Mucosa of rectum (tissue), 2 donors: ENCODE data around the gene COG1.

Source experiments
- H3K27ac ChIP-seq, 2 donors: one replicate each; pipeline ENCODE4 v1.7.0; 2013; ENCODE audit warnings: inconsistent platforms in 2 of 2, low read depth in 2 of 2, low read length in 2 of 2
- H3K27me3 ChIP-seq, 2 donors: one replicate each; pipeline ENCODE4 v1.7.0; 2013; ENCODE audit warnings: low read length in 2 of 2; ENCODE audit not compliant: control insufficient read depth in 2 of 2, insufficient read depth in 2 of 2
- H3K36me3 ChIP-seq, 2 donors: one replicate each; pipeline ENCODE4 v1.7.0; 2013; ENCODE audit warnings: low read length in 2 of 2; ENCODE audit not compliant: control insufficient read depth in 2 of 2, insufficient read depth in 2 of 2
- H3K4me1 ChIP-seq, 2 donors: one replicate each; pipeline ENCODE4 v1.7.0; 2013; ENCODE audit warnings: low read length in 2 of 2, mild to moderate bottlenecking in 1 of 2; ENCODE audit not compliant: control insufficient read depth in 2 of 2, insufficient read depth in 2 of 2
- H3K4me3 ChIP-seq, 2 donors: one replicate each; pipeline ENCODE4 v1.7.0; 2013; ENCODE audit warnings: low read length in 2 of 2
- H3K9ac ChIP-seq, 2 donors: one replicate each; pipeline ENCODE4 v1.7.0; 2013; ENCODE audit warnings: low read length in 2 of 2, low read depth in 1 of 2, mild to moderate bottlenecking in 1 of 2
- H3K9me3 ChIP-seq, 2 donors: one replicate each; pipeline ENCODE4 v1.7.0; 2013; ENCODE audit warnings: low read length in 2 of 2; ENCODE audit not compliant: control insufficient read depth in 2 of 2
- donor health status: healthy.
- donor health status: Normal muscosa, but diverticular disease.

COG1 gene

DNA sequence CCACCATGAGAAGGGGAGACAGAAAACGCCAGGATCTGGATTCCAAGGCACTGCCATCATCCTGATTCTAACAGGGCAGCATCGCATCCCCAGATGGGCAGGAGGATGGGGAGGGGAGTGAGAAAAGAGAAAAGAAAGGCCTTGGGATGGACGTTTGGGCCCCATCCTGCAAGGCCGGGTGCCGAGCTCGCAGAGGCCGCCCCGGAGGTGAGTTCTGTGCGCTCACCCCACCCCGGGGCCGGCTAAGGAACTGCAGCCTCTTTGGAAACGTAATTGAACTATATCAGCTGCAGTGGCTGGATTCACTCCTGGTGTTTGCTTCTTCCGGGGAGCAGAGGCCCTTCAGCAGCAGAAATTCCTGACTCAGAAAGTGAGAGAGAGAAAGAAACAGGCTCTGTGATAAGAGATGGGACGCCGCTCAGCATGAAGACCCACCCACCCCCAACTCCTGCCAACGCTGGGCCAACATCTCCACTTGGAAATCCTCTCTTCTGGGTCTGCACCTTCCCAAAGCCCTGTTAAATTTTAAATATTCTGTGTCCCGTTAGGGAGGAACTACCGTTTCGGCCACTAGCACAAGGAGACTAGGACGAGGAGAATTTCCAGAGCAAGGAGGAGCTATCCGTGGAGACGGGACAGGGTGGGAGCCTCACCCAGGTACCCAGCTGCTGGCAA, 36.6 kb upstream of the COG1 start:
- Histone ChIP-seq H3K4me3 (no peak overlapping the region), H3K27ac (no peak overlapping the region), H3K27me3 (peaks cover 10% of the 10 kb centered on the region in 2 donors), H3K9me3 (no peaks in the 10 kb centered on the region), H3K9ac (peak overlapping the region in 1 of 2 donors; percentile 26), H3K4me1 (no peaks in the 10 kb centered on the region), H3K36me3 (no peaks in the 10 kb centered on the region)

DNA sequence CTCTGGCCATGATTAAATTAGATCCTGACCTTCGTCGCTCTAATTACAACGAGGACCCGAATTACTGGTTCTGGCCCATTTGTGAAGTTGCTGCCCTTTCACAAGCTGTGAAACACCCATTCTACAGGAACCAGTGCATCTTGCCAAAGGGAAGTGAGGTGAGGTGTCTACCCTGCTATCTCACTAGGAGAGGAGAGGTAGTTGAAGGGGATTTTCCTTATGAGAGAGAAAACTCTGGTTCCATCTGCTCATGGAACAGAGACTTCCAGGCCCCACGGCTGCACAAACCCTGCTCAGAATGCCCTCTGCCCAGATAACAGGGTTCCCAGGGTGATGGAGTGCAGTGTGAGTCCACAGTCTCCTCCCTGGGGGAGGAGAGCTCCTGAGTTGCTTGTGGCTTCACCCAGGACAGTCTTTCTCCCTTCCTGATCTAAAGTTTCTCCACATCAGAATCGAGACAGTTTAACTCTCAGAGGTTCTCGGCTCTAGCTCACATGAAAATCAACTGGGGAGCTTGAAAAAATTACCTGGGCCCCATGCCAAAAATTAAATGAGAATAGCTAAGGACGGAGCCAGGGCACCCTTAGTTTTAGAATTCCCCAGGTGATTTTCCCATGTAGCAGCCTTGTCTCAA, 35.9 kb upstream of the COG1 start:
- Histone ChIP-seq H3K27ac (no peak overlapping the region), H3K36me3 (no peaks in the 10 kb centered on the region), H3K4me1 (no peaks in the 10 kb centered on the region), H3K4me3 (no peak overlapping the region), H3K9me3 (no peaks in the 10 kb centered on the region), H3K27me3 (peaks cover 10 to 14% of the 10 kb centered on the region in 2 donors), H3K9ac (no peak overlapping the region)

DNA sequence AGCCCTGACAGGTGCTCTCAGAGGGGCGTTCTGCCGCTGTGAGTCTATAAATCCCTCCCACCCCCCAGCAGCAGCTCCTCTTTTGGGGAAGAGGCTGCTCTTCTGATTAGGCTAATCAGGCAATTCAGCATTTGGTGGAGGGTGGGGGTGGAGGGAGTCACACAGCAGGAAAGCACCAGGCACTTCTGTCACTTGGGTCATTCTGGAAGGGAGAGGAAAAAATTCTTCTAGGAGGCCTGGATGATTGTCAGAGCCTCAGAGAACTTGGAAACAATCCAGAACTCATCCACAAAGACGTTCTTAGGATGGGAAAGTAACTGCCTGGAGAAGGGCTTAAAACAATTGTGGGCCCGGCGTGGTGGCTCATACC, 35.3 kb upstream of the COG1 start:
- Histone ChIP-seq H3K27me3 (peaks cover 10 to 14% of the 10 kb centered on the region in 2 donors), H3K27ac (no peak overlapping the region), H3K36me3 (no peaks in the 10 kb centered on the region)

DNA sequence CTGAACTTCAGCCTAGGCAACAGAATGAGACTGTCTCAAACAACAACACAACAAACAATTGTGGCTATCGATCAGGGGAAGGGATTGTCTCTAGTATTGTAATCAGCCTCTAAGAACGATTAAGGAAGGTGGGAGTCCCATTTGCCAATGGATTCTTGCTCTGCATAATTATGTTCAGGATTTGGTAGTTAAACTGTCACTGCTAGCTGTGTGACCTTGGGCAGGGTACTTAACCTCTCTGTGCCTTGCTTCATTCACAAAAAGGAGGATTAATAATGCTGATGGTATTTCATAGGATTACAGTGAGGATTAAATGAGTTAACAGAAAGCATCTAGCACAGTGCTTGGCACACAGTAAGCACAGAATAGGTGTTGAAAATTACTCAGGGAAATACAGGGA, 34.7 kb upstream of the COG1 start:
- no peak overlapping the region for H3K4me3 ChIP-seq
- peaks cover 15 to 18% of the 10 kb centered on the region in 2 donors for H3K27me3 ChIP-seq
- no peaks in the 10 kb centered on the region for H3K9me3 ChIP-seq
- H3K4me1 ChIP-seq: no peaks in the 10 kb centered on the region
- no peak overlapping the region for H3K9ac ChIP-seq
- no peaks in the 10 kb centered on the region for H3K36me3 ChIP-seq
- no peak overlapping the region for H3K27ac ChIP-seq

More for the DNA sequence above, 35.3 kb upstream of the COG1 start:
- H3K9me3 ChIP-seq: no peaks in the 10 kb centered on the region
- H3K4me1 ChIP-seq: no peaks in the 10 kb centered on the region
- H3K4me3 ChIP-seq: no peak overlapping the region
- no peak overlapping the region for H3K9ac ChIP-seq

DNA sequence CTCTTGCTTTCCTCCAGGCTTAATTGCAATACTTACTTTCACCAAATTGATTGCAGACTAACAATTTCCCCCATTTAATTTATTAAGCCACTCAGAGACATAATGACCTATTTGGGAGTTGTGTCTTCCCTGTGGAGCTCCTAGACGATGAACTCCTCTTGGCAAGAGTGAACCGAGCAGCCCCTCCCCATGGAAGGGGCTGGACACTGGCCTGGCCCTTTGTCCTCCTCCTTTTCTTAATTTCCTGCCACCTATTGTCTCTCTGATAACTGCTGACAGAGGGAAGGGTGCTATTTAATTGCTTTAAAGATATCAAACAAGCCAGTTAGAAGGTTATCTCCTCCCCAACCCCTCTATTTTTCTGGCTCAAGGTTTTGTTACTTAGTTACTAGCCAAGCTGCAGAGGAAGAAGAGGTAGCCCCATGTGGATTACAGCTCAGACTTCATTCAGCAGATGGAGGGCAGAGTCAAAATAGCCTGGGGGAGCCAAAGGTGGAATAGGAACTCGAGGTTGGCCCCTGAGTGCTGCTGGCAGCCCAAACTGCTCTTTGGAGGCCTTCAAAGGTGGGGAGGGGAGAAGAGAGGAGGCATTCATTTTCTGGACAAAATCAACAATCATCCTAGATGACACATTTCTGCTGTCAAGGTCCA, 31.8 kb upstream of the COG1 start:
- no peak overlapping the region for H3K4me3 ChIP-seq
- H3K4me1 ChIP-seq: peaks cover 0 to 9% of the 10 kb centered on the region in 2 donors
- H3K9ac ChIP-seq: no peak overlapping the region
- H3K36me3 ChIP-seq: no peaks in the 10 kb centered on the region
- no peaks in the 10 kb centered on the region for H3K9me3 ChIP-seq
- no peak overlapping the region for H3K27ac ChIP-seq
- H3K27me3 ChIP-seq: peaks cover 27 to 36% of the 10 kb centered on the region in 2 donors

DNA sequence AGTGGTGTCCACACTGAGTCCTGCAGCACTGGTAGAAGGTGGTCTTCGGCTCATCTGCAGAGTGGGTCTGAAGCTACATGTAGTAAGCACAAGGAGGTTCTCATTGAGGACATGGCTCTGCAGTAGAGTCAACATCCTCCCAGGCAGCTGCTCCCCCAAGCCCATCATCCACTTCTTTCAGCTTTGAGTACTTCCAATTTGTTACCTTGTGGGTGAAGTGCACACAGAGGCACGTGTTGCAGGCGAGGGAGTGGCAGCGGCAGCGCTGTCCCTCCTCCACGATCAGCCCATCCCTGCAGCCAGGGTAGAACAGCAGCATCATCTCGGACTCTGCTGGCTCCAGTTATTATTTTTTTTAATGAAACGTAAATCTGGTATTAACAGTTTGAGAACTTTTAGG, 29.8 kb upstream of the COG1 start:
- H3K4me1 ChIP-seq: peaks cover 0 to 12% of the 10 kb centered on the region in 2 donors
- no peaks in the 10 kb centered on the region for H3K9me3 ChIP-seq
- H3K27ac ChIP-seq: no peak overlapping the region
- H3K9ac ChIP-seq: no peak overlapping the region
- no peak overlapping the region for H3K4me3 ChIP-seq
- H3K36me3 ChIP-seq: no peaks in the 10 kb centered on the region
- peaks cover 42 to 53% of the 10 kb centered on the region in 2 donors for H3K27me3 ChIP-seq

DNA sequence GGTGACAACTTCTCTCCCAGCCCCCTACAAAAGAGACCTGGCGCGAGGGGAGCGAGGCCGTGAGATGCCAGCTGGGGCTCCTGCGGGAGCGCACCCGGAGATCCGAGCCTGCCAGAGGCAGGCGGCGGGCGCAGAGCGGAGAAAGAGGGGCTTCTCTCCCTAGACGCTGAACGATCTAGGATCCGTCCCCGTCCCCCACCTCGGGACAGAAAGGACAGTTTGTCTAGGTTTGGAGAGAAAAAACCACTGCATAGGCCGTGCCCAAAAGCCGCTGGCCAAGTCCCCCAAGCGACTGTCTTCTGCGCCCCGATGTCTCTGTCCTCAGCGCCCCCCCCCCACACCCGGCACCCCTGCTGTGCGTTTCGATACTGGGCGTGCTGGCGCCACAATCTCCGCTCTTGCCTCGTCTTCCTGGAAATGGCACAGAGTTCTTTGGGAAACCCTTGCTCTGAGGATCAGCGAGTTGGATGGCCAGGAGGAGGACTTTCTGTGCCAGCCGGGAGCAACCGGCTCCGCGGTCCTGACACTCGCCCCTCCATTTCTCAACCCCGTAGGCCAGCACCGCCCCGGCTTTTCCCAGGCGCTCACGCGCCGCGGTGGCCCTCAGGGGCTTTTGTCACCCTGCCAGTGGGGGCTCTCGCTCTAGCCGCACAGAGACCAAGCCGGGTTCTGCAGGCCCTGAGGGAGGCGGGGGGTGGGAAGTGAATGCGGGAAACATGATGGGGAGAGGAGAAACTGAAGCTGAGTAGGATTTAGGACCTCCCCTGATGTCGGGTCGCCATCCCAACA, 27.0 kb upstream of the COG1 start:
- Histone ChIP-seq H3K4me3 (peak overlapping the region; percentile 40 to 57), H3K27ac (no peak overlapping the region), H3K4me1 (peaks cover 0 to 12% of the 10 kb centered on the region in 2 donors), H3K27me3 (peaks cover 38 to 63% of the 10 kb centered on the region in 2 donors), H3K9ac (no peak overlapping the region), H3K36me3 (no peaks in the 10 kb centered on the region), H3K9me3 (no peaks in the 10 kb centered on the region)

DNA sequence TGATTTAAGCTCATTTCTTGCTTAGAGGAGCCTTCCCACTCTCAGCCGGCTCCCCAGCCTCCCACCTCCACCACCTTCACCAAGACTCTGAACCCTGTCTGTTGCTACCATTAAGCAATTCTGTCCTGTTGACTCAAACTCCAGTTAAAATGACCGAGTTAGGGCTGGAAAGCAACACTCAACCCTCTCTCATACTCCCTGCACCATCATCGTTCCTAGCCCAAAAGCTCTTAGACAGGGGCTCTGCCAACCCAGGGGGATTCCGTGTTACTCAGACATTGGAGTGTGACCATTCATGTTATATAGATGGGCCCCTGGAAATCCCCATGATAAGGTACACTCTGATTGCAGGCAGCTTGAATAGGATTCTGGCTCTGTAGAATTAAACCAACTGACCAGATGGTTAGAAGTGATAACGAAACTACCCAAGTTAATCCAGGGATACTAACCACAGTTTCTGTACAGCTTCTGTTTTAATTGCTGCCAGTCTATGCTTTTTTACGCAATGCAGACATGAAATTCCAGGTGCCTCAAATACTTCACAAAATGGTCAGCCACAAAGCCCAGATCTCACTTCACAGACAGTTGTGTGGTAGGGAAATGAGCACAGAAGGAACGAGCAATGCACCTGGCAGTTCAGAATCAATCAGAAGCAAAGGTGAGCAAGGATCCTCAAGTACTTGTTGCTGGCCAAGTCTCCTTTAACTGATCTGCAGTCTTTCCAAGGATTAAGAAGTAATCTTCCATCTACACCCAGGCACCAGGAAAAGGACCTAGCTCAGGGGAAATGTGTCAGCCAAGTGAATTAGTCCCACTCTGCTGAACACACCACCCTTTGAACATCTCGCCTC, 25.9 kb upstream of the COG1 start:
- Histone ChIP-seq H3K27me3 (peaks cover 33 to 63% of the 10 kb centered on the region in 2 donors), H3K9ac (no peak overlapping the region), H3K36me3 (no peaks in the 10 kb centered on the region), H3K4me3 (peak overlapping the region in 1 of 2 donors; percentile 44), H3K9me3 (no peaks in the 10 kb centered on the region), H3K27ac (no peak overlapping the region), H3K4me1 (peaks cover 0 to 12% of the 10 kb centered on the region in 2 donors)

DNA sequence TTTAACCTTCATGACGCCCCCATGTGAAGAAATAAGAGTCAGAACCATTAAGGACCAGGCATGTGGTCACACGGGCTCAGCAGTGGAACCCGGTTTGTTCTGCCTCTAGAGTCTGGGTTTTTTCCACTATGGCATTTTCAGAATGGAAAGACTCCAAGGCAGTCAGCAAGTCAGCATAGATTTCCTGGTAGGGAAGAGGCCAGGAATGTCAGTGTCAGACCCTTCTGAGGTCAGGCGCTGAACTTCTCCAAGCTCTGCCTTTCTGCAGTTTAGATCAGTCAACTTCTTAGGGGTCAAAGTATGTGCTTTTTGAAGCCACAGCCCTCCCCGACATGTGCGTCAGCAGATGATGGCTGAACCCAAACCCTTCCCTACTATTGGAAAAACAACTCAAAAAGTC, 24.2 kb upstream of the COG1 start:
- Histone ChIP-seq H3K4me1 (peaks cover 0 to 12% of the 10 kb centered on the region in 2 donors), H3K4me3 (no peak overlapping the region), H3K27me3 (peaks cover 24 to 52% of the 10 kb centered on the region in 2 donors), H3K27ac (no peak overlapping the region), H3K36me3 (no peaks in the 10 kb centered on the region), H3K9ac (no peak overlapping the region), H3K9me3 (no peaks in the 10 kb centered on the region)
